DND-41 (cell line): Measurements from ENCODE around the gene CFAP47.

Experiments
- ATAC-seq: fragments of 200-7000 bp; cut with Tn5 transposase; 3 replicates; pipeline ENCODE4 v1.9.1; 2021; ENCODE audit warnings: low read depth; ENCODE audit not compliant: insufficient read depth
- DNase-seq: peaks from one replicate; pipeline ENCODE4 v3.0.0-alpha.2; 2020
- H2AFZ ChIP-seq: 2 replicates; pipeline ENCODE4 v1.6.0; 2012; ENCODE audit warnings: low read depth, low read length
- H3K27ac ChIP-seq: 2 replicates; pipeline ENCODE4 v1.5.1; 2012; ENCODE audit warnings: low read length, inconsistent platforms
- H3K27me3 ChIP-seq: fragments of 200-600 bp; sonication (generic); 2 replicates; pipeline ENCODE4 v1.6.0; 2012; ENCODE audit warnings: low read length, mild to moderate bottlenecking, inconsistent platforms; ENCODE audit not compliant: insufficient read depth, poor library complexity
- H3K36me3 ChIP-seq: 2 replicates; pipeline ENCODE4 v1.5.1; 2012; ENCODE audit warnings: low read length, inconsistent platforms; ENCODE audit not compliant: insufficient read depth
- H3K4me1 ChIP-seq: 2 replicates; pipeline ENCODE4 v1.5.1; 2012; ENCODE audit warnings: mild to moderate bottlenecking, low read length; ENCODE audit not compliant: insufficient read depth
- H3K4me2 ChIP-seq: 2 replicates; pipeline ENCODE4 v1.6.0; 2012; ENCODE audit warnings: mild to moderate bottlenecking, moderate library complexity, low read length, inconsistent platforms; ENCODE audit not compliant: insufficient read depth
- H3K4me3 ChIP-seq, 2 experiments: fragments of 200-600 bp in 1 of 2; shearing (Covaris generic) in 1 of 2; 2 replicates each; pipeline ENCODE4 v1.5.1; 2012 to 2016; ENCODE audit warnings: inconsistent platforms in 2 of 2, low read length in 2 of 2, mild to moderate bottlenecking in 2 of 2, low read depth in 1 of 2, moderate library complexity in 1 of 2
- H3K79me2 ChIP-seq: 2 replicates; pipeline ENCODE4 v1.6.0; 2012; ENCODE audit warnings: low read length, inconsistent platforms; ENCODE audit not compliant: insufficient read depth
- H3K9ac ChIP-seq: 2 replicates; pipeline ENCODE4 v1.6.0; 2012; ENCODE audit warnings: low read depth, mild to moderate bottlenecking, inconsistent platforms, low read length, moderate library complexity
- H3K9me3 ChIP-seq: 2 replicates; pipeline ENCODE4 v1.5.1; 2012; ENCODE audit warnings: low read length, moderate library complexity, mild to moderate bottlenecking, inconsistent platforms; ENCODE audit not compliant: insufficient read depth, severe bottlenecking
- H4K20me1 ChIP-seq: 2 replicates; pipeline ENCODE4 v1.6.0; 2012; ENCODE audit warnings: low read length; ENCODE audit not compliant: insufficient read depth
- EZH2 ChIP-seq: IDR thresholded peaks from 3 replicates; pipeline ENCODE4 v1.6.1; 2012; ENCODE audit warnings: borderline replicate concordance, low read depth, mild to moderate bottlenecking, moderate library complexity, low read length, inconsistent platforms; ENCODE audit not compliant: severe bottlenecking
- TF ChIP-seq, protein P1 (sequence below): IDR thresholded peaks from 2 replicates; pipeline ENCODE4 v1.5.1; 2012; ENCODE audit warnings: borderline replicate concordance, low read length, moderate library complexity, mild to moderate bottlenecking; ENCODE audit not compliant: poor library complexity, severe bottlenecking; ENCODE audit errors: extremely low read depth

Gene CFAP47

GRCh38 chrX:36116222-36116621, 196.7 kb downstream of the CFAP47 start:
- no peak for DNase-seq

GRCh38 chrX:36159254-36159653, 239.7 kb downstream of the CFAP47 start:
- DNase-seq (no peak), ATAC-seq (no peak)
- Histone ChIP-seq H2AFZ (no peak overlapping the region), H3K4me1 (no peaks in the 10 kb centered on the region), H4K20me1 (no peaks in the 10 kb centered on the region), H3K4me2 (no peak overlapping the region), H3K79me2 (no peaks in the 10 kb centered on the region), H3K9me3 (no peaks in the 10 kb centered on the region), H3K9ac (no peak overlapping the region), H3K4me3 (no peak overlapping the region), H3K27me3 (no peaks in the 10 kb centered on the region), H3K27ac (no peak overlapping the region), H3K36me3 (no peaks in the 10 kb centered on the region)
- TF ChIP-seq EZH2, result no peak
- TF ChIP-seq, protein P1, sequence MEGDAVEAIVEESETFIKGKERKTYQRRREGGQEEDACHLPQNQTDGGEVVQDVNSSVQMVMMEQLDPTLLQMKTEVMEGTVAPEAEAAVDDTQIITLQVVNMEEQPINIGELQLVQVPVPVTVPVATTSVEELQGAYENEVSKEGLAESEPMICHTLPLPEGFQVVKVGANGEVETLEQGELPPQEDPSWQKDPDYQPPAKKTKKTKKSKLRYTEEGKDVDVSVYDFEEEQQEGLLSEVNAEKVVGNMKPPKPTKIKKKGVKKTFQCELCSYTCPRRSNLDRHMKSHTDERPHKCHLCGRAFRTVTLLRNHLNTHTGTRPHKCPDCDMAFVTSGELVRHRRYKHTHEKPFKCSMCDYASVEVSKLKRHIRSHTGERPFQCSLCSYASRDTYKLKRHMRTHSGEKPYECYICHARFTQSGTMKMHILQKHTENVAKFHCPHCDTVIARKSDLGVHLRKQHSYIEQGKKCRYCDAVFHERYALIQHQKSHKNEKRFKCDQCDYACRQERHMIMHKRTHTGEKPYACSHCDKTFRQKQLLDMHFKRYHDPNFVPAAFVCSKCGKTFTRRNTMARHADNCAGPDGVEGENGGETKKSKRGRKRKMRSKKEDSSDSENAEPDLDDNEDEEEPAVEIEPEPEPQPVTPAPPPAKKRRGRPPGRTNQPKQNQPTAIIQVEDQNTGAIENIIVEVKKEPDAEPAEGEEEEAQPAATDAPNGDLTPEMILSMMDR, result no peak

More at GRCh38 chrX:36116222-36116621, 196.7 kb downstream of the CFAP47 start:
- no peak overlapping the region for H3K4me2 ChIP-seq
- H4K20me1 ChIP-seq, result no peaks in the 10 kb centered on the region
- H3K79me2 ChIP-seq, result no peaks in the 10 kb centered on the region
- TF ChIP-seq EZH2, result no peak
- TF ChIP-seq, protein P1, result no peak
- H3K36me3 ChIP-seq, result no peaks in the 10 kb centered on the region
- H3K9me3 ChIP-seq, result no peaks in the 10 kb centered on the region
- ATAC-seq, result no peak
- H3K27me3 ChIP-seq, result no peaks in the 10 kb centered on the region
- no peak overlapping the region for H3K9ac ChIP-seq
- no peak overlapping the region for H3K4me3 ChIP-seq
- no peak overlapping the region for H2AFZ ChIP-seq
- H3K27ac ChIP-seq, result no peak overlapping the region
- no peaks in the 10 kb centered on the region for H3K4me1 ChIP-seq

DNA sequence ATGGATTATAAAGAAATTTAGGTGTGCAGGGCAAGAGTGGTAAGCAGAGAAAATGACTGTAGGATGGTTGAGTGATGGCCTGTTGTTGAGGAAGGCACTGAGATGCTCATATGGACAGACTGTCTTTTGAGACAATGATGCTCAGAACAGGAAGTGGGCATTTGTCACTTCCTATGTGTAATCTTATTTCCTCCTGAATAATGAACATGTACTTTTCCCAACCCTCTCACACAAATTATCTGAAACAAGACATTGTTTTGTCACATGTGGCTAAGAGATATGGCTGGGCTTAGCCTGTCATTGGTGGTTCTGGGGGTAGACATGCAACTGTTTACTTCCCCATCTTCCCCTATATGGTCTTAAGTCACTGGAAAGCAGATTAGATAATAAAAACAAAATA, 240.5 kb downstream of the CFAP47 start:
- TF ChIP-seq EZH2, result no peak
- TF ChIP-seq, protein P1, result no peak
- Histone ChIP-seq H3K27me3 (no peaks in the 10 kb centered on the region), H3K27ac (no peak overlapping the region), H3K4me2 (no peak overlapping the region), H4K20me1 (no peaks in the 10 kb centered on the region), H3K4me1 (no peaks in the 10 kb centered on the region), H3K9ac (no peak overlapping the region), H2AFZ (no peak overlapping the region), H3K36me3 (no peaks in the 10 kb centered on the region), H3K9me3 (no peaks in the 10 kb centered on the region), H3K79me2 (no peaks in the 10 kb centered on the region), H3K4me3 (no peak overlapping the region)
- peak; percentile 44; the same call in 2 of the 3 replicates for ATAC-seq
- DNase-seq, result no peak

DNA sequence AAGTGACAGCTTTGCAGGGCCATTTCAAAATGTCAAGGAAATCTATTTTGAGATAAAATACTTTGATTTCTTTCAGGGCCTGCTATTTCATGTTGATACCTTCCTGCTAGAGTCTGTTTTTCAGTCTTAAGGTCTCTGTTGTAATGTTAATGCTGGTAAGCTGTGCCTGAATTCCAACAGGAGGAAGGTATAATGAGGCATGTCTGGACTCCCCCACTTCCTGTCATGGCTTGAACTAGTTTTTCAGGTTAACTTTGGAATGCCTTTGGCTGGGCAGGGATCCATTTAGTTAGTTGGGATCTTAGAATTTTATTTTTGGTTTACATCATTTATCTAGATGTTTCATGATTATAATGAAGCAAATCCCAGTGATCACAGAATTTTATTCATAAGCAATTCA, 279.0 kb downstream of the CFAP47 start:
- H2AFZ ChIP-seq, result no peak overlapping the region

More for the DNA sequence above, 279.0 kb downstream of the CFAP47 start:
- Histone ChIP-seq H3K4me1 (no peaks in the 10 kb centered on the region), H3K79me2 (no peaks in the 10 kb centered on the region), H3K4me2 (no peak overlapping the region), H3K27me3 (no peaks in the 10 kb centered on the region), H3K27ac (no peak overlapping the region), H3K9me3 (no peaks in the 10 kb centered on the region), H3K36me3 (no peaks in the 10 kb centered on the region), H4K20me1 (no peaks in the 10 kb centered on the region), H3K4me3 (no peak overlapping the region), H3K9ac (no peak overlapping the region)
- DNase-seq (no peak), ATAC-seq (no peak)
- TF ChIP-seq, protein P1, result no peak
- TF ChIP-seq EZH2, result no peak
